ENCODE results near the gene FBXO24. TPM values are rescaled to one million over a fixed set of nuclear protein-coding genes. Genes with fewer than 3 reads are reported as not detected.

The FBXO24 gene
- polyA plus RNA-seq, 1 of the 3 experiments (the other 2 are of a cell fraction): 0.94 TPM

DNA sequence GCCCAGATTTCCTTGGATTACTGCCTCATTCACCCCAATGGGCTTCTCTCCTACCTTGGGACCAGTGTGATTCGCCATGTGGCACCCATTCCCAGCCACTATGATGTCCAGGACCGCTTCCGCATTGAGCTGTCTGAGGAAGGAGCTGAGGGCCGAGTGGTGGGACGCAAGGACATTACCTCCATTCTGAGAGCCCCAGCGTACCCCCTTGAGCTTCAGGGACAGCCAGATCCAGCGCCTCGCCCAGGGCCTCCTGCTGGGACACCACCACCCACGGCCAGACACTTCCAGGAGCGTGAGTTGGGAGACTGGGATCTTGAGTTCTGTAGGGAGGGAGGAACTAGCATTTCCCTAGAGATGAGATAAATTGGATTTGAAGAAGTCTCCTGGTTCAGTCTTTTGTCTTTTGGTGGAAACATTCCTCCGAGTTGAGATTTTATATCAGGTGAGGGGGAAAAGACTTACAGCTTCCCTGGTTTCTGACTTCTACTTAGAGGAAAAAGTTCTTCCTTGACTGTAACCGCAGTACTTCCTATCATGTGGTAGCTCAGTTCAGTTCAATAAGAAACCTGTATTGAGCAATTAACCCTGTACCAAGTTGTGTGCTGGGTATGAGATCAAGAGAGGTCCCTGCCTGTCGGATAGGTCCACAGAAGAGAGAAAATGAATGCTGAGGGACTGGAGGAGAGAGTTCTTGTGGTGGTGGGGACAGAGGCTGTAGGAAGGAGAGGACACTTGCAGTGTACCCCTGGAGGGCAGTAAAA is 27.5 kb downstream of the FBXO24 start:
- DNase-seq: no peak
- WGBS (ENCODE audit: low lambda C conversion rate): 92% methylated on average over 13 of the region's 13 CpGs
- Histone ChIP-seq H3F3A (replicated peaks; ENCODE audit: insufficient read depth) (peaks cover 29% of the 10 kb centered on the region), H4K20me1 (ENCODE audit: insufficient read depth) (no peaks in the 10 kb centered on the region), H3K27me3 (ENCODE audit: insufficient read depth) (no peaks in the 10 kb centered on the region), H3K79me2 (ENCODE audit: insufficient read depth) (peaks cover 6% of the 10 kb centered on the region; the same call in 1 of the 2 replicates), H2AFZ (ENCODE audit: low read depth) (no peak overlapping the region), H3K4me1 (ENCODE audit: control insufficient read depth in 1 of 2, insufficient read depth in 2 of 2, low read depth in 1 of 2, low read length in 1 of 2) (peaks cover 0 to 8% of the 10 kb centered on the region in 2 experiments; a peak in 1 of 4 replicates), H3K4me2 (peak overlapping the region; percentile 100), H3K27ac (ENCODE audit: low read depth in 2 of 2, low read length in 1 of 2) (no peak overlapping the region), H3K9me2 (no peaks in the 10 kb centered on the region), H3K36me3 (replicated peaks in 1 of 2; ENCODE audit: control insufficient read depth in 1 of 2, insufficient read depth in 2 of 2, low read length in 1 of 2) (peaks cover 0 to under 1% of the 10 kb centered on the region in 2 experiments), H3K9ac (no peak overlapping the region), H3K9me3 (no peaks in the 10 kb centered on the region), H3K4me3 (ENCODE audit: low read depth in 2 of 2, low read length in 1 of 2) (peak overlapping the region; percentile 67 to 80)
- TF ChIP-seq GABPA (IDR thresholded peaks at IDR 0.05; ENCODE audit: low read depth): no peak
- no peak for TF ChIP-seq POLR2AphosphoS5 (IDR thresholded peaks at IDR 0.05; ENCODE audit: low read depth, low read length)
- TF ChIP-seq FOXM1 (IDR thresholded peaks at IDR 0.05; ENCODE audit: low read depth): no peak
- TF ChIP-seq RFX5 (IDR thresholded peaks at IDR 0.05; ENCODE audit: low read length): no peak
- no peak for TF ChIP-seq CHD2 (IDR thresholded peaks at IDR 0.05; ENCODE audit: low read length, partially characterized antibody)
- TF ChIP-seq RCOR1 (IDR thresholded peaks at IDR 0.05; ENCODE audit: low read length): no peak
- no peak for TF ChIP-seq FOSL2 (IDR thresholded peaks at IDR 0.05; ENCODE audit: borderline replicate concordance, low read depth)
- no peak for TF ChIP-seq SIN3A (IDR thresholded peaks at IDR 0.05; ENCODE audit: borderline replicate concordance, low read depth, low read length)
- no peak for TF ChIP-seq SMC3 (IDR thresholded peaks at IDR 0.05; ENCODE audit: low read depth, low read length)
- TF ChIP-seq RAD21 (IDR thresholded peaks at IDR 0.05; ENCODE audit: low read length): no peak
- TF ChIP-seq, protein P1, sequence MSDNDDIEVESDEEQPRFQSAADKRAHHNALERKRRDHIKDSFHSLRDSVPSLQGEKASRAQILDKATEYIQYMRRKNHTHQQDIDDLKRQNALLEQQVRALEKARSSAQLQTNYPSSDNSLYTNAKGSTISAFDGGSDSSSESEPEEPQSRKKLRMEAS (IDR thresholded peaks at IDR 0.05; ENCODE audit: low read depth): no peak
- no peak for TF ChIP-seq JUND (IDR thresholded peaks at IDR 0.05)
- TF ChIP-seq RXRA (IDR thresholded peaks at IDR 0.05; ENCODE audit: borderline replicate concordance, low read depth): no peak
- TF ChIP-seq, protein P2, sequence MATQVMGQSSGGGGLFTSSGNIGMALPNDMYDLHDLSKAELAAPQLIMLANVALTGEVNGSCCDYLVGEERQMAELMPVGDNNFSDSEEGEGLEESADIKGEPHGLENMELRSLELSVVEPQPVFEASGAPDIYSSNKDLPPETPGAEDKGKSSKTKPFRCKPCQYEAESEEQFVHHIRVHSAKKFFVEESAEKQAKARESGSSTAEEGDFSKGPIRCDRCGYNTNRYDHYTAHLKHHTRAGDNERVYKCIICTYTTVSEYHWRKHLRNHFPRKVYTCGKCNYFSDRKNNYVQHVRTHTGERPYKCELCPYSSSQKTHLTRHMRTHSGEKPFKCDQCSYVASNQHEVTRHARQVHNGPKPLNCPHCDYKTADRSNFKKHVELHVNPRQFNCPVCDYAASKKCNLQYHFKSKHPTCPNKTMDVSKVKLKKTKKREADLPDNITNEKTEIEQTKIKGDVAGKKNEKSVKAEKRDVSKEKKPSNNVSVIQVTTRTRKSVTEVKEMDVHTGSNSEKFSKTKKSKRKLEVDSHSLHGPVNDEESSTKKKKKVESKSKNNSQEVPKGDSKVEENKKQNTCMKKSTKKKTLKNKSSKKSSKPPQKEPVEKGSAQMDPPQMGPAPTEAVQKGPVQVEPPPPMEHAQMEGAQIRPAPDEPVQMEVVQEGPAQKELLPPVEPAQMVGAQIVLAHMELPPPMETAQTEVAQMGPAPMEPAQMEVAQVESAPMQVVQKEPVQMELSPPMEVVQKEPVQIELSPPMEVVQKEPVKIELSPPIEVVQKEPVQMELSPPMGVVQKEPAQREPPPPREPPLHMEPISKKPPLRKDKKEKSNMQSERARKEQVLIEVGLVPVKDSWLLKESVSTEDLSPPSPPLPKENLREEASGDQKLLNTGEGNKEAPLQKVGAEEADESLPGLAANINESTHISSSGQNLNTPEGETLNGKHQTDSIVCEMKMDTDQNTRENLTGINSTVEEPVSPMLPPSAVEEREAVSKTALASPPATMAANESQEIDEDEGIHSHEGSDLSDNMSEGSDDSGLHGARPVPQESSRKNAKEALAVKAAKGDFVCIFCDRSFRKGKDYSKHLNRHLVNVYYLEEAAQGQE (IDR thresholded peaks at IDR 0.05; ENCODE audit: low read depth, low read length): no peak
- TF ChIP-seq, protein P3, sequence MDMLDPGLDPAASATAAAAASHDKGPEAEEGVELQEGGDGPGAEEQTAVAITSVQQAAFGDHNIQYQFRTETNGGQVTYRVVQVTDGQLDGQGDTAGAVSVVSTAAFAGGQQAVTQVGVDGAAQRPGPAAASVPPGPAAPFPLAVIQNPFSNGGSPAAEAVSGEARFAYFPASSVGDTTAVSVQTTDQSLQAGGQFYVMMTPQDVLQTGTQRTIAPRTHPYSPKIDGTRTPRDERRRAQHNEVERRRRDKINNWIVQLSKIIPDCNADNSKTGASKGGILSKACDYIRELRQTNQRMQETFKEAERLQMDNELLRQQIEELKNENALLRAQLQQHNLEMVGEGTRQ (IDR thresholded peaks at IDR 0.05; ENCODE audit: borderline replicate concordance, low read depth, low read length): no peak
- no peak for TF ChIP-seq TCF12 (IDR thresholded peaks at IDR 0.05)
- ChIA-PET CTCF (interaction anchor here (0.7 to 9.1 kb wide), 27 partner anchors 8 to 238 kb away, joined by 3 to 119 read pairs (median 4); partner anchors contain the start of genes ACTL6B, EPO, FBXO24 and GIGYF1), POLR2A (interaction anchor here (0.7 to 2.6 kb wide), 10 partner anchors 10 to 134 kb away, joined by 3 to 39 read pairs (median 8); partner anchors contain the start of genes ACTL6B, FBXO24, GIGYF1 and LRCH4)
